ENCODE data around the gene CD40LG.

CD40LG gene

GRCh38 chrX:136697156-136697555, 49.2 kb downstream of the CD40LG start:
- no peak for DNase-seq (ENCODE audit: low read depth in 2 of 2)

GRCh38 chrX:136708348-136708747, 60.4 kb downstream of the CD40LG start:
- no peak for DNase-seq (ENCODE audit: low read depth in 2 of 2)
